ENCODE data around the gene KIF13A. TPM values are rescaled to one million over a fixed set of nuclear protein-coding genes. Genes with fewer than 3 reads are reported as not detected.

Gene KIF13A
- total and polyA plus RNA-seq, 4 donors: 4.3 to 28.1 (median 10.6) TPM

GRCh38 chr6:17798477-17799154 is 188.8 kb downstream of the KIF13A start:
- TF ChIP-seq, protein P1, sequence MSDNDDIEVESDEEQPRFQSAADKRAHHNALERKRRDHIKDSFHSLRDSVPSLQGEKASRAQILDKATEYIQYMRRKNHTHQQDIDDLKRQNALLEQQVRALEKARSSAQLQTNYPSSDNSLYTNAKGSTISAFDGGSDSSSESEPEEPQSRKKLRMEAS (IDR thresholded peaks at IDR 0.05): no peak
- TF ChIP-seq HNF4G (IDR thresholded peaks at IDR 0.05) (no peak), TAF1 (conservative IDR thresholded peaks at IDR 0.05) (no peak), JUND (IDR thresholded peaks at IDR 0.05) (no peak), NR2F2 (IDR thresholded peaks at IDR 0.05) (no peak)
- TF ChIP-seq, protein P2, sequence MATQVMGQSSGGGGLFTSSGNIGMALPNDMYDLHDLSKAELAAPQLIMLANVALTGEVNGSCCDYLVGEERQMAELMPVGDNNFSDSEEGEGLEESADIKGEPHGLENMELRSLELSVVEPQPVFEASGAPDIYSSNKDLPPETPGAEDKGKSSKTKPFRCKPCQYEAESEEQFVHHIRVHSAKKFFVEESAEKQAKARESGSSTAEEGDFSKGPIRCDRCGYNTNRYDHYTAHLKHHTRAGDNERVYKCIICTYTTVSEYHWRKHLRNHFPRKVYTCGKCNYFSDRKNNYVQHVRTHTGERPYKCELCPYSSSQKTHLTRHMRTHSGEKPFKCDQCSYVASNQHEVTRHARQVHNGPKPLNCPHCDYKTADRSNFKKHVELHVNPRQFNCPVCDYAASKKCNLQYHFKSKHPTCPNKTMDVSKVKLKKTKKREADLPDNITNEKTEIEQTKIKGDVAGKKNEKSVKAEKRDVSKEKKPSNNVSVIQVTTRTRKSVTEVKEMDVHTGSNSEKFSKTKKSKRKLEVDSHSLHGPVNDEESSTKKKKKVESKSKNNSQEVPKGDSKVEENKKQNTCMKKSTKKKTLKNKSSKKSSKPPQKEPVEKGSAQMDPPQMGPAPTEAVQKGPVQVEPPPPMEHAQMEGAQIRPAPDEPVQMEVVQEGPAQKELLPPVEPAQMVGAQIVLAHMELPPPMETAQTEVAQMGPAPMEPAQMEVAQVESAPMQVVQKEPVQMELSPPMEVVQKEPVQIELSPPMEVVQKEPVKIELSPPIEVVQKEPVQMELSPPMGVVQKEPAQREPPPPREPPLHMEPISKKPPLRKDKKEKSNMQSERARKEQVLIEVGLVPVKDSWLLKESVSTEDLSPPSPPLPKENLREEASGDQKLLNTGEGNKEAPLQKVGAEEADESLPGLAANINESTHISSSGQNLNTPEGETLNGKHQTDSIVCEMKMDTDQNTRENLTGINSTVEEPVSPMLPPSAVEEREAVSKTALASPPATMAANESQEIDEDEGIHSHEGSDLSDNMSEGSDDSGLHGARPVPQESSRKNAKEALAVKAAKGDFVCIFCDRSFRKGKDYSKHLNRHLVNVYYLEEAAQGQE (IDR thresholded peaks at IDR 0.05): no peak
- TF ChIP-seq, protein P3, sequence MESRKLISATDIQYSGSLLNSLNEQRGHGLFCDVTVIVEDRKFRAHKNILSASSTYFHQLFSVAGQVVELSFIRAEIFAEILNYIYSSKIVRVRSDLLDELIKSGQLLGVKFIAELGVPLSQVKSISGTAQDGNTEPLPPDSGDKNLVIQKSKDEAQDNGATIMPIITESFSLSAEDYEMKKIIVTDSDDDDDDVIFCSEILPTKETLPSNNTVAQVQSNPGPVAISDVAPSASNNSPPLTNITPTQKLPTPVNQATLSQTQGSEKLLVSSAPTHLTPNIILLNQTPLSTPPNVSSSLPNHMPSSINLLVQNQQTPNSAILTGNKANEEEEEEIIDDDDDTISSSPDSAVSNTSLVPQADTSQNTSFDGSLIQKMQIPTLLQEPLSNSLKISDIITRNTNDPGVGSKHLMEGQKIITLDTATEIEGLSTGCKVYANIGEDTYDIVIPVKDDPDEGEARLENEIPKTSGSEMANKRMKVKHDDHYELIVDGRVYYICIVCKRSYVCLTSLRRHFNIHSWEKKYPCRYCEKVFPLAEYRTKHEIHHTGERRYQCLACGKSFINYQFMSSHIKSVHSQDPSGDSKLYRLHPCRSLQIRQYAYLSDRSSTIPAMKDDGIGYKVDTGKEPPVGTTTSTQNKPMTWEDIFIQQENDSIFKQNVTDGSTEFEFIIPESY (IDR thresholded peaks at IDR 0.05): no peak
- Histone ChIP-seq H3K27ac (ENCODE audit: low read depth in 1 of 2, low read length in 2 of 2) (no peak overlapping the region), H3K9ac (ENCODE audit: low read depth in 1 of 2, low read length in 2 of 2) (no peak overlapping the region), H3K9me3 (ENCODE audit: control insufficient read depth in 4 of 4, low read length in 3 of 4) (no peaks in the 10 kb centered on the region), H3K27me3 (ENCODE audit: control insufficient read depth in 4 of 4, insufficient read depth in 4 of 4, low read length in 3 of 4) (no peaks in the 10 kb centered on the region), H3K36me3 (ENCODE audit: control insufficient read depth in 4 of 4, insufficient read depth in 3 of 4, low read depth in 1 of 4, low read length in 3 of 4) (peaks cover 10 to 67% (median 48%) of the 10 kb centered on the region in 4 donors), H3K4me1 (ENCODE audit: control insufficient read depth in 4 of 4, insufficient read depth in 4 of 4, low read length in 3 of 4) (no peaks in the 10 kb centered on the region), H3K4me3 (ENCODE audit: low read depth in 1 of 3, low read length in 3 of 3) (no peak overlapping the region)
- no peak for DNase-seq (ENCODE audit: low spot score)
- 87% methylated on average over 2 of the region's 2 CpGs for WGBS

GRCh38 chr6:17790489-17790888 is 196.9 kb downstream of the KIF13A start:
- H3K27me3 ChIP-seq (ENCODE audit: control insufficient read depth in 4 of 4, insufficient read depth in 4 of 4, low read length in 3 of 4): no peaks in the 10 kb centered on the region
- no peak overlapping the region for H3K9ac ChIP-seq (ENCODE audit: low read depth in 1 of 2, low read length in 2 of 2)
- H3K27ac ChIP-seq (ENCODE audit: low read depth in 1 of 2, low read length in 2 of 2): no peak overlapping the region
- no peaks in the 10 kb centered on the region for H3K4me1 ChIP-seq (ENCODE audit: control insufficient read depth in 4 of 4, insufficient read depth in 4 of 4, low read length in 3 of 4)
- H3K9me3 ChIP-seq (ENCODE audit: control insufficient read depth in 4 of 4, low read length in 3 of 4): no peaks in the 10 kb centered on the region
- H3K36me3 ChIP-seq (ENCODE audit: control insufficient read depth in 4 of 4, insufficient read depth in 3 of 4, low read depth in 1 of 4, low read length in 3 of 4): peaks cover 8 to 44% (median 37%) of the 10 kb centered on the region in 4 donors
- H3K4me3 ChIP-seq (ENCODE audit: low read depth in 1 of 3, low read length in 3 of 3): no peak overlapping the region
- TF ChIP-seq HNF4A (conservative IDR thresholded peaks at IDR 0.05) (no peak), YY1 (IDR thresholded peaks at IDR 0.05) (no peak), RAD21 (IDR thresholded peaks at IDR 0.05) (no peak), FOXA2 (IDR thresholded peaks at IDR 0.05) (no peak)
- TF ChIP-seq, protein P3 (IDR thresholded peaks at IDR 0.05): no peak
- DNase-seq (ENCODE audit: low spot score): no peak
